Mesenchymal stem cell (in vitro differentiated cells and primary cell): ENCODE results near the gene MCF2L2.
"Not testable (repeated sequence)": the region's sequence is repeated elsewhere in the genome, so short reads cannot be mapped to it uniquely, and the experiment has no call there.

ENCODE experiments used
- DNase-seq: peaks from one replicate; pipeline ENCODE4 v3.0.0-alpha.2; 2013
- H2AFZ ChIP-seq: one replicate; pipeline ENCODE4 v1.6.1; 2013; ENCODE audit warnings: low read depth, mild to moderate bottlenecking, control low read depth, inconsistent platforms, low read length, moderate library complexity
- H2AK5ac ChIP-seq: 2 replicates; pipeline ENCODE4 v1.6.1; 2013; ENCODE audit warnings: low read length, moderate library complexity, mild to moderate bottlenecking, inconsistent platforms; ENCODE audit not compliant: severe bottlenecking
- H2BK120ac ChIP-seq: one replicate; pipeline ENCODE4 v1.6.1; 2013; ENCODE audit warnings: low read depth, mild to moderate bottlenecking, inconsistent platforms, low read length, moderate library complexity
- H2BK12ac ChIP-seq, 2 experiments: one replicate each; pipeline ENCODE4 v1.6.1; 2013; ENCODE audit warnings: inconsistent platforms in 2 of 2, low read length in 2 of 2, mild to moderate bottlenecking in 2 of 2, moderate library complexity in 2 of 2, control low read depth in 1 of 2
- H2BK15ac ChIP-seq: one replicate; pipeline ENCODE4 v1.6.1; 2013; ENCODE audit warnings: mild to moderate bottlenecking, low read depth, inconsistent platforms; ENCODE audit not compliant: poor library complexity, severe bottlenecking
- H2BK5ac ChIP-seq: 2 replicates; pipeline ENCODE4 v1.6.1; 2013; ENCODE audit warnings: low read depth, mild to moderate bottlenecking, low read length, control low read depth, inconsistent platforms; ENCODE audit not compliant: poor library complexity, severe bottlenecking
- H3K14ac ChIP-seq, 2 experiments: one replicate each; pipeline ENCODE4 v1.6.1; 2013; ENCODE audit warnings: inconsistent platforms in 2 of 2, low read length in 2 of 2, control low read depth in 1 of 2, mild to moderate bottlenecking in 1 of 2, moderate library complexity in 1 of 2
- H3K18ac ChIP-seq, 2 experiments: one replicate each; pipeline ENCODE4 v1.6.1; 2013; ENCODE audit warnings: inconsistent platforms in 2 of 2, low read length in 2 of 2, control low read depth in 1 of 2, low read depth in 1 of 2, mild to moderate bottlenecking in 1 of 2
- H3K23ac ChIP-seq, 2 experiments: one replicate each; pipeline ENCODE4 v1.6.1; 2013; ENCODE audit warnings: inconsistent platforms in 2 of 2, low read length in 2 of 2, mild to moderate bottlenecking in 2 of 2, moderate library complexity in 2 of 2, control low read depth in 1 of 2
- H3K27ac ChIP-seq: 2 replicates; pipeline ENCODE4 v1.5.1; 2013; ENCODE audit warnings: mild to moderate bottlenecking, moderate library complexity, low read length, control low read depth, inconsistent platforms; ENCODE audit not compliant: poor library complexity, severe bottlenecking
- H3K27me3 ChIP-seq, 2 experiments: 2 replicates each; pipeline versions ENCODE4 v1.6.1 to v1.7.0; 2013; ENCODE audit warnings: low read length in 2 of 2, mild to moderate bottlenecking in 2 of 2, moderate library complexity in 2 of 2, control low read depth in 1 of 2, inconsistent platforms in 1 of 2; ENCODE audit not compliant: control insufficient read depth in 1 of 2, insufficient read depth in 1 of 2
- H3K36me3 ChIP-seq, 2 experiments: 2 replicates each; pipeline versions ENCODE4 v1.6.1 to v1.7.0; 2013; ENCODE audit warnings: low read length in 2 of 2, control low read depth in 1 of 2, inconsistent platforms in 1 of 2, low read depth in 1 of 2, mild to moderate bottlenecking in 1 of 2; ENCODE audit not compliant: insufficient read depth in 2 of 2, control insufficient read depth in 1 of 2
- H3K4ac ChIP-seq, 2 experiments: one replicate each; pipeline ENCODE4 v1.6.1; 2013; ENCODE audit warnings: inconsistent platforms in 2 of 2, low read length in 2 of 2, mild to moderate bottlenecking in 2 of 2, moderate library complexity in 2 of 2, control low read depth in 1 of 2, low read depth in 1 of 2
- H3K4me1 ChIP-seq: 2 replicates; pipeline ENCODE4 v1.6.1; 2013; ENCODE audit warnings: low read depth, low read length, control low read depth; ENCODE audit not compliant: control insufficient read depth, insufficient read depth
- H3K4me2 ChIP-seq: 2 replicates; pipeline ENCODE4 v1.6.1; 2013; ENCODE audit warnings: low read length, mild to moderate bottlenecking, inconsistent platforms; ENCODE audit not compliant: poor library complexity, severe bottlenecking
- H3K4me3 ChIP-seq, 2 experiments: 2 replicates each; pipeline versions ENCODE4 v1.5.1 to v1.7.0; 2013; ENCODE audit warnings: low read length in 2 of 2, mild to moderate bottlenecking in 2 of 2, control low read depth in 1 of 2, low read depth in 1 of 2; ENCODE audit not compliant: insufficient read depth in 1 of 2
- H3K79me1 ChIP-seq: replicated peaks from 2 replicates; pipeline ENCODE4 v1.6.1; 2013; ENCODE audit warnings: mild to moderate bottlenecking, control low read depth, low read length, inconsistent platforms; ENCODE audit not compliant: poor library complexity, severe bottlenecking
- H3K9ac ChIP-seq: 2 replicates; pipeline ENCODE4 v1.7.0; 2013; ENCODE audit warnings: mild to moderate bottlenecking, low read length, moderate library complexity
- H3K9me3 ChIP-seq: 2 replicates; pipeline ENCODE4 v1.7.0; 2013; ENCODE audit warnings: mild to moderate bottlenecking, low read length; ENCODE audit not compliant: control insufficient read depth
- H4K8ac ChIP-seq: one replicate; pipeline ENCODE4 v1.6.1; 2013; ENCODE audit warnings: inconsistent platforms, mild to moderate bottlenecking, low read length, moderate library complexity
- H4K91ac ChIP-seq: one replicate; pipeline ENCODE4 v1.6.1; 2013; ENCODE audit warnings: mild to moderate bottlenecking, low read length, inconsistent platforms
- WGBS: methylation state at CpG from one replicate; pipeline ENCODE4 v1.1.7; 2013; ENCODE audit warnings: mixed read lengths; 5-methylcytosine and 5-hydroxymethylcytosine counted together

Gene MCF2L2

DNA sequence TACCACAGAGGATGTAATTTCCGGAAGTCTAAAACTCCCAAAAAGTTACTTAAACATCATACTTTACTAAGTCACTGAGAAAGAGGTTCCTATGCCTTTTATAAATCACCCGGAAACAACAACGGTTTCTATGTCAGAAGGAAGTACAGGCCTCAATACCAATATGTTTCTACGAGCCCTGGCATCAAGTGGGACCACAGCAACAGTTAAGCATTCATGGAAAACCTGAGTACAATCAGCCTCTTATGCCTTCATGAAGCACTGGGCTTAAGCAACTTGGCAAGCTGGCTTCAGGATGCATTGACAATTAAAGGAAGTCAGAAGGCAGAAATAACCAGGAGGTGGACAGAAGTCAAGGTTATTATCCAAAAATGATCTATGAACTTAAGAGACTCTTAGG lies 194.5 kb downstream of the MCF2L2 start:
- 92% methylated on average over 4 of the region's 4 CpGs for WGBS
- Histone ChIP-seq H3K79me1 (no peaks in the 10 kb centered on the region), H3K4me3 (no peak overlapping the region), H2BK15ac (no peak overlapping the region), H3K27ac (no peak overlapping the region), H2BK12ac (no peak overlapping the region), H3K4me1 (no peaks in the 10 kb centered on the region), H3K27me3 (no peaks in the 10 kb centered on the region), H2AK5ac (no peak overlapping the region), H2BK5ac (no peak overlapping the region), H3K23ac (no peak overlapping the region), H3K4me2 (no peak overlapping the region), H4K91ac (no peak overlapping the region), H3K9me3 (no peaks in the 10 kb centered on the region), H4K8ac (no peak overlapping the region), H2BK120ac (no peak overlapping the region), H3K4ac (no peak overlapping the region), H3K14ac (no peak overlapping the region), H3K9ac (no peak overlapping the region), H3K36me3 (no peaks in the 10 kb centered on the region), H3K18ac (no peak overlapping the region), H2AFZ (no peak overlapping the region)
- no peak for DNase-seq

DNA sequence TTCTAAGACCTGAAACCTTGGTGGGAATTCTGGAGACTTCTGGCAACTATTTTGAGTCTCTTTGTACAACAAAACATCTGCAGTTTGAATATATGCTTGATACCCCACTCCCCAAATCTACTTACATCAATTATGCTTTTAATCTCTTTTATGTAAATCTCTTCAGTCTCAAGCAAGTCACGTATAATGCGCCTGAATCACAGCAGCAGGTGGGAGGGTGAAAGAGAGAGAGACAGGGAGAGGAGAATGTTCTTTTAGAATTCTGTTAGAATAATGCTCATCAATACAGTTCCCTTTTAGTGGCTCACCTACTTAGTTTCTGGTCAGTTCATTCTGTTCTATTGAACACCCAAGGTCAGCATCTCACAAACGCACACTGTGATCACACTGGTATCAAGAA lies 197.6 kb downstream of the MCF2L2 start:
- no peak overlapping the region for H3K27ac ChIP-seq
- H2BK12ac ChIP-seq: no peak overlapping the region
- H3K4me3 ChIP-seq: no peak overlapping the region
- H3K4me2 ChIP-seq: no peak overlapping the region
- no peak overlapping the region for H3K9ac ChIP-seq
- H3K9me3 ChIP-seq: no peaks in the 10 kb centered on the region
- H2AFZ ChIP-seq: no peak overlapping the region
- H2BK5ac ChIP-seq: no peak overlapping the region
- no peak overlapping the region for H3K4ac ChIP-seq
- no peak overlapping the region for H4K91ac ChIP-seq
- H3K23ac ChIP-seq: no peak overlapping the region
- H4K8ac ChIP-seq: no peak overlapping the region
- no peak for DNase-seq
- H3K18ac ChIP-seq: no peak overlapping the region
- H3K4me1 ChIP-seq: no peaks in the 10 kb centered on the region
- H2BK15ac ChIP-seq: no peak overlapping the region
- H2BK120ac ChIP-seq: no peak overlapping the region
- 100% methylated on average over 3 of the region's 3 CpGs for WGBS
- H3K36me3 ChIP-seq: no peaks in the 10 kb centered on the region
- H3K14ac ChIP-seq: no peak overlapping the region
- no peak overlapping the region for H2AK5ac ChIP-seq
- peaks cover 0 to 6% of the 10 kb centered on the region in 2 experiments for H3K27me3 ChIP-seq
- no peaks in the 10 kb centered on the region for H3K79me1 ChIP-seq

DNA sequence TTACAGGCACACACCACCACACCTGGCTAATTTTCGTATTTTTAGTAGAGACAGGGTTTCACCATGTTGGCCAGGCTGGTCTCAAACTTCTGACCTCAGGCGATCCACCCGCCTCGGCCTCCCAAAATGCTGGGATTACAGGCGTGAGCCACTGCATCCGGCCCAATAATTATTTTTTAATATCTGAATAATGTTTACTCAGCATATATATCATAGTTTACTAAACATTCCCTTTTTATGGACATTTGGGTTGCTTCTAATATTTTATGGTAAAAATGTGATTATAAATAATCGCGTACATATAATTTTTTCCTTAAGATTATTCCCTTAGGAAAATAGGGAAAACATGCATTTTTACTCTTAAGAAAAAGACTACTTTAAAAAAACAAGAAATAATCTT lies 198.2 kb downstream of the MCF2L2 start:
- not testable (repeated sequence) for H3K14ac ChIP-seq, H3K9me3 ChIP-seq, H3K27me3 ChIP-seq, H2AK5ac ChIP-seq, H3K27ac ChIP-seq, H2AFZ ChIP-seq, H3K4ac ChIP-seq, DNase-seq, H3K79me1 ChIP-seq, H3K18ac ChIP-seq, H3K4me2 ChIP-seq, H3K4me3 ChIP-seq, H3K9ac ChIP-seq, H2BK12ac ChIP-seq, H2BK120ac ChIP-seq, H3K4me1 ChIP-seq, H4K8ac ChIP-seq, H3K36me3 ChIP-seq, H2BK15ac ChIP-seq, H3K23ac ChIP-seq, H4K91ac ChIP-seq, H2BK5ac ChIP-seq
- WGBS: 44% methylated on average over 1 of the region's 8 CpGs

DNA sequence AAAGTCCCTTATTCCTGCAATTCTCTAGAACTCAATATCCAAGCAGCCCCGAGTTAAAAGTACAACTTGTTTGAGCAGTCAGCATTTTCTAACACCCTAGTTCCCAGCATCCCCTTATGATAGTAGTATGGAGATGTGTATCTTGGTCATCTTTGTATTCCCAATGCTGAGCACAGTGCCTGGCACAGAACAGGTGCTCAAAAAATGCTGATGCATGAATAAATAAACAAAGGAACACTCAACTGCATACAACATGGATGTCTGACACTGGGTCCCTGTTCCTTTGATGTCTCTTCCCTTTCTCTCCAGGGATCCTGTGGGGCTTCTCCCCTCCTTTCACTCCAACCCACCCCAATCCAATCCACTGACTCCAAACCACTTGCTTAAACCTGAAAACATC lies 199.2 kb downstream of the MCF2L2 start:
- H3K4me2 ChIP-seq: no peak overlapping the region
- H3K4me3 ChIP-seq: no peak overlapping the region
- H3K9me3 ChIP-seq: no peaks in the 10 kb centered on the region
- no peak for DNase-seq
- H2BK12ac ChIP-seq: no peak overlapping the region
- no peak overlapping the region for H3K18ac ChIP-seq
- H3K4me1 ChIP-seq: peaks cover 1% of the 10 kb centered on the region
- H3K4ac ChIP-seq: no peak overlapping the region
- H4K91ac ChIP-seq: no peak overlapping the region
- H3K79me1 ChIP-seq: no peaks in the 10 kb centered on the region
- H3K23ac ChIP-seq: no peak overlapping the region
- peaks cover 0 to 6% of the 10 kb centered on the region in 2 experiments for H3K27me3 ChIP-seq
- H4K8ac ChIP-seq: no peak overlapping the region
- no CpG with 5 or more reads among the region's 1 CpG for WGBS
- no peak overlapping the region for H2AFZ ChIP-seq
- no peak overlapping the region for H2BK15ac ChIP-seq
- no peak overlapping the region for H2BK120ac ChIP-seq
- H3K14ac ChIP-seq: no peak overlapping the region
- H3K27ac ChIP-seq: no peak overlapping the region
- no peak overlapping the region for H2BK5ac ChIP-seq
- no peak overlapping the region for H2AK5ac ChIP-seq
- no peak overlapping the region for H3K9ac ChIP-seq
- H3K36me3 ChIP-seq: no peaks in the 10 kb centered on the region
